ENCODE measurements around the gene PLCB2.
A peak's percentile ranks its signal among the peaks of the same experiment; 100 is the strongest.

Gene PLCB2, protein sequence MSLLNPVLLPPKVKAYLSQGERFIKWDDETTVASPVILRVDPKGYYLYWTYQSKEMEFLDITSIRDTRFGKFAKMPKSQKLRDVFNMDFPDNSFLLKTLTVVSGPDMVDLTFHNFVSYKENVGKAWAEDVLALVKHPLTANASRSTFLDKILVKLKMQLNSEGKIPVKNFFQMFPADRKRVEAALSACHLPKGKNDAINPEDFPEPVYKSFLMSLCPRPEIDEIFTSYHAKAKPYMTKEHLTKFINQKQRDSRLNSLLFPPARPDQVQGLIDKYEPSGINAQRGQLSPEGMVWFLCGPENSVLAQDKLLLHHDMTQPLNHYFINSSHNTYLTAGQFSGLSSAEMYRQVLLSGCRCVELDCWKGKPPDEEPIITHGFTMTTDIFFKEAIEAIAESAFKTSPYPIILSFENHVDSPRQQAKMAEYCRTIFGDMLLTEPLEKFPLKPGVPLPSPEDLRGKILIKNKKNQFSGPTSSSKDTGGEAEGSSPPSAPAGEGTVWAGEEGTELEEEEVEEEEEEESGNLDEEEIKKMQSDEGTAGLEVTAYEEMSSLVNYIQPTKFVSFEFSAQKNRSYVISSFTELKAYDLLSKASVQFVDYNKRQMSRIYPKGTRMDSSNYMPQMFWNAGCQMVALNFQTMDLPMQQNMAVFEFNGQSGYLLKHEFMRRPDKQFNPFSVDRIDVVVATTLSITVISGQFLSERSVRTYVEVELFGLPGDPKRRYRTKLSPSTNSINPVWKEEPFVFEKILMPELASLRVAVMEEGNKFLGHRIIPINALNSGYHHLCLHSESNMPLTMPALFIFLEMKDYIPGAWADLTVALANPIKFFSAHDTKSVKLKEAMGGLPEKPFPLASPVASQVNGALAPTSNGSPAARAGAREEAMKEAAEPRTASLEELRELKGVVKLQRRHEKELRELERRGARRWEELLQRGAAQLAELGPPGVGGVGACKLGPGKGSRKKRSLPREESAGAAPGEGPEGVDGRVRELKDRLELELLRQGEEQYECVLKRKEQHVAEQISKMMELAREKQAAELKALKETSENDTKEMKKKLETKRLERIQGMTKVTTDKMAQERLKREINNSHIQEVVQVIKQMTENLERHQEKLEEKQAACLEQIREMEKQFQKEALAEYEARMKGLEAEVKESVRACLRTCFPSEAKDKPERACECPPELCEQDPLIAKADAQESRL

DNA sequence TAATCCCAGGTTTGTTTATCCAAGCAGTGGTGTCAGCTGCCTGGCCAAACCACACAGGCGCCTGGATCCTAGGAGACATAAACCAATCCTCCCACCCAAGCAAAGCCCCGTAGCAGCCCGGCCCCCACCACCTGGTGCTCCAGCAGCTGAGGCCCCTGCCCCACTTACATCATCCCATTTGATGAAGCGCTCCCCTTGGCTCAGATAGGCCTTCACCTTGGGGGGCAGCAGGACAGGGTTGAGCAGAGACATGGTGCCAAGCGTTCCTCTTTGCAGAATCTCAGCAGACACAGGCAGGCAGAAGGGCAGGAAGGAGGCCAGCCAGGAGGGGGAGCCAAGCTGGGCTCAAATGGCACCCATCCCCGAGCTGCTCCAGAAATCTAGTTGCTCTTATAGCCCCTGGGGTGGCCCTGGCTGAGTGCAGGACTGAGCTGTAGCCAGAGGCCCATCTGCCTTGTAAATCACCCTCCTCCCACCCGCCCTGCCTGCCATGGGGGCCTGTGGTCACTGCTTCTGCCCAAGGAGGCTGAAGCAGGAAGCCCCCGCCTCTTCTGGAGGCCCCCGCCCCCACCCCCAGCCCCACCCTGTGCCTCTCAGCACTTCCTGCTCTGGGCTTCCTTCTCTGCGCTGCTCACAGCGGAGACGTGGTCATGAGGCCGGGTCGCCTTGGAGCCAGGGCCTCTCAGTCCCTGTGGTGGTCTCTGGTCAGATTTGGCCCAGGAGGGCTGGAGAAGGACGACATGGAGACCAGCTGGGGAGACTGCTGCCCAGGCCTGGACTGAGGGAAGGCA lies at the start of gene PLCB2:
Gene PLCB2, minus strand, starts transcription at position 515 of the 791 bp plus-strand sequence. Its CDS starts 263 bp downstream, at position 252.
- peak; percentile 65 for DNase-seq

DNA sequence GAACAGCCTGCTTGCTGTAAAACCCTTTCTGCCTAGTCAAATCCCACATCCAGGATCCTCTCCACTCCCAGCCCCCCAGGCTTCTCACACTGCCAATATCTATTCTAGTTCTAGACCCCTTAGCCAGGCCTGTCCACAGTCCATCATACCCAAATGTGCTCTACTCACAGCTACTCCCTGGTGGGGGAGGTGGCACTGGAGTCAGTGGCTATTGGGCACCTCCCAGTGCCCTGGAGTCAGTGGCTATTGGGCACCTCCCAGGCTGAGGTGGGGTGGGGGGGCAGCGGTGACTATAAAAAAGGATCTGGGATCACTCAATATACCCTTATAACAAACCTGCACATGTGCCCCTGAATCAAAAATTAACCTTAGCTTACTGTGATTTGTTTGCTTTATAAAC lies 49.5 kb upstream of the PLCB2 start:
- no peak for DNase-seq

DNA sequence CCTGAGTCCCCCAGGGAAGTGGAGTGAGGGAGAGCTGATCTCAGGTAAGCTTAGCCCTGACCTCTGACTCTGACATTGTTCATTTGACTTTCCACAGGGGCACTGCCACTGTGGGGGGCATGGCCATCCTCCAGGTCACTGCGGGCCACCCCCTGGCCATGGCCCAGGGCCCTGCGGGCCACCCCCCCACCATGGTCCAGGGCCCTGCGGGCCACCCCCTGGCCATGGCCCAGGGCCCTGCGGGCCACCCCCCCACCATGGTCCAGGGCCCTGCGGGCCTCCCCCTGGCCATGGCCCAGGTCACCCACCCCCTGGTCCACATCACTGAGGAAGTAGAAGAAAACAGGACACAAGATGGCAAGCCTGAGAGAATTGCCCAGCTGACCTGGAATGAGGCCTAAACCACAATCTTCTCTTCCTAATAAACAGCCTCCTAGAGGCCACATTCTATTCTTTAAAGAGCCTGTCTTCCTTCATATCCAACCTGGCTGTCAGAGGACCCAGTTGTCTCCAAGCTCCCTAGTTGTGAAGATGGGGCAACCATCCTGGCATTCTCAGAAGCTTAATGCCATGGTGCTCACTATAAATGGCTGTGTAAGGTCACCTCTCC lies 48.3 kb upstream of the PLCB2 start:
- no peak for DNase-seq

DNA sequence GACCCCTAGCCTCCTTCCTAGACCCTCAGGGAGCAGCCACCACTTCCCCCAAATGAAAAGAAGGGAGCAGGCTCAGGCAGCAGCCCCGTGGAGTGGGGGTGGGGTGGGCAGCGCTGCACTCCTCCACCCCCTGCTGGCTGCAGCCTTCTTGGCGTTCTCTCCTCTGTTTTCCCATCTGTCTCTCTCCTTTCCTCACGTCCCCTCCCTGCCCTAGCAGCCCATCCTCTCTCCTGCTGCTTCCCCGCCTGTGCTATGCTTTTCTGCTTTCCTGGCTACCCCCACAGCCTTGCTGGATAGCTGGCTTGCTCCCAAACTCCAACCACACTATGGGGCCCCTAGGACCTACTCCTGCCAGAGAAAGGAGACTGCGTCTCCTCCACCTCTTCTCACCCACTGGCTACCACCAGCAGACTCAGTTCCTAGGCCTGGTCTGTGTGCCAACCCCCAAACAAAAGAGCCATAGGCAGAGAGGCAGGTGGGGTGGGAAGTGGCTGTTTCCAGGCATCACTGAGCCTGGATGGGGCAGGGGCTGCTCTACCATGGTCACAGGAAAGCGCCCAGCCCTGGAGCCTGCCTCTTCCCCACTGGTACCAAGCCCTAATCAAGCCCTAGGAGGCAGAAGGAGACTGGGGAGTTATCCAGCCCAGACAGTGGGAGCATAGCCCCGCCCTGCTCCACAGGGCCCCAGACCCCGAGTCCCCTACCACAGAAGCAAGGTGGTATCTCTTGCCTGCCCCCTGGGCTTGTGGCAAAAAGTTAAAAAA lies 46.9 kb upstream of the PLCB2 start:
- no peak for DNase-seq

DNA sequence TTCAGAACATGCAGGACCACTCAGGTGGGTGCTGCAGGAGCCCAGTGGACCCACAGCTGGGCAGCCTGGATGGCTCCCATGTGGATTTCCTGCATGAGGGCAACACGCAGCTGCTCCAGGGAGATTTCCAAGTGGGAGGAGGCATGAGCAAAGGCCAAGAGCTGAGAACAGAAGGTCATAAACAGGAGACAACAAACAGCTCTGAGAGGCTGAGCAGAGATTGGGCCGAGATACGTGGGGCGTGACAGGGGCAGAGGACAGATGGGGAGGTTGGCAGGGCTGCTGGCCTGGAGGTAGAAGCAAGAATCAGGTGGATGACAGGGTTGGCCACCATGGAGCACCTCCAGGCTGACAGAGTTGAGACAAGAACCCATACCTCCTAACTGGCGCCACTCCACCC lies 46.0 kb upstream of the PLCB2 start:
- no peak for DNase-seq

DNA sequence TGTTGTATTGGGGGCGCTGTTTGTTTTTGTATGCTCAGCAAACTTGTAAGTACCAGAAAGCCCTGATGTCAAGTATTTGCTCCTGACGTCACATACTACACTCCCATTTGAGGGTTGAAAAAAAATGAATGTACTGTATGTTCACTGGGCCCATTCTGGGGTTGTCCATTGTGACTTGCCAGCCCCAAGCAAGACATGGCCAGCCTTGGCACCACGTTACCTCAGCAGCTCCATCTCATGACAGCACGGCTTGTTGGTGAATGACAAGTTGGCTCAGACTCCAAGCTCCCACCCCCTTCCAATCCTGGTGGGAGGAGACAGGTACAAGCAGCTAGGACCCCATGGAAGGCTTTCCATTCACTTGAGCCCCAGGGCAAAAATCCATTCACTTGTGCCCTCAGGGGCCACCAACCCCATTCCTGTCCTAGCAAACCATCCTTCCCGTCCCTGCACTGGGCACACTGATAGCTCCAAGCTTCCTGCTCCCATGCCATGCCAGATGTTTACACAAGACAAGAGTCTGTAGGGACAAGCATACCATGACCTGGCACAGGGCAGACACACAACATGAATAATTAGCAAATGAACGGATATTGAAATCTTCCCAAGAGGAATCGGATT lies 44.7 kb upstream of the PLCB2 start:
- DNase-seq: no peak

DNA sequence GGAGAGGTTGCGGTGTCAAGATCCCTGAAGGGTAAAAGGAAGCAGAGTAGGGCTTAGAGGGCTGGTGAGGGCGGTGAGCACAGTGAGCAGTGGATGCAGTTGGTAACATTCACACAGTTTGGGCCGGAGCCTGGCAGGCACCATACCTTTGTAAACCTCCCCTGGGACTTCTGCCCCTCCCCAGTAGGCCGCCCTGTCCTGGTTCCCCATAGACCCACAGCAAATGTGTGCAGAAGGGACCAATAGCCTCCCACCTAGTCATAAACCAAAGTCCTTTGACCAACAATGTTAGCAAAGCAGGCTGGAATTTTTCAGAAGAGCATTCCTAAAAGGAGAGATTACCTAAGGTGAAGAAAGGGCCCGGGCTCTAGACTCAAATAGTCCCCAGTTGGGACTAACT lies 41.4 kb upstream of the PLCB2 start:
- DNase-seq: no peak

DNA sequence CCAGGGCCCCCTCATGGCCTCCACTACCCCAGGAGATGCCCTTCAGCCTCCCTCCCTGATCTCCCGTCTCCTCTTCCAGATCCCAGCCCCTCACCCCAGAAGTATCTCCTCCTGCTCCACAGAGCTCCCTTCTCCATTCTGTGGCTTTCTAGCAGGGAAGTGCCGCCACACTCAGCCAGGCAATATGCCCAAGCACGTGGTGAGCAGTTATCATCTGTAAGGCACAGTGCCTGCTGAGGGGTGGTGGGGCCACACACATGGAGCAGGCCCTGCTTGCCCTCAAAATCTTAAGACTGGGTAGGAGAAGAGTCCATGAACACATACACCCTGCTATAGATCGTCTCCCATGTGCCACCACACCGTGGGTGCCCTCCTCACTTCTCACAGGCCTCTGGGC lies 40.7 kb upstream of the PLCB2 start:
- DNase-seq: no peak

DNA sequence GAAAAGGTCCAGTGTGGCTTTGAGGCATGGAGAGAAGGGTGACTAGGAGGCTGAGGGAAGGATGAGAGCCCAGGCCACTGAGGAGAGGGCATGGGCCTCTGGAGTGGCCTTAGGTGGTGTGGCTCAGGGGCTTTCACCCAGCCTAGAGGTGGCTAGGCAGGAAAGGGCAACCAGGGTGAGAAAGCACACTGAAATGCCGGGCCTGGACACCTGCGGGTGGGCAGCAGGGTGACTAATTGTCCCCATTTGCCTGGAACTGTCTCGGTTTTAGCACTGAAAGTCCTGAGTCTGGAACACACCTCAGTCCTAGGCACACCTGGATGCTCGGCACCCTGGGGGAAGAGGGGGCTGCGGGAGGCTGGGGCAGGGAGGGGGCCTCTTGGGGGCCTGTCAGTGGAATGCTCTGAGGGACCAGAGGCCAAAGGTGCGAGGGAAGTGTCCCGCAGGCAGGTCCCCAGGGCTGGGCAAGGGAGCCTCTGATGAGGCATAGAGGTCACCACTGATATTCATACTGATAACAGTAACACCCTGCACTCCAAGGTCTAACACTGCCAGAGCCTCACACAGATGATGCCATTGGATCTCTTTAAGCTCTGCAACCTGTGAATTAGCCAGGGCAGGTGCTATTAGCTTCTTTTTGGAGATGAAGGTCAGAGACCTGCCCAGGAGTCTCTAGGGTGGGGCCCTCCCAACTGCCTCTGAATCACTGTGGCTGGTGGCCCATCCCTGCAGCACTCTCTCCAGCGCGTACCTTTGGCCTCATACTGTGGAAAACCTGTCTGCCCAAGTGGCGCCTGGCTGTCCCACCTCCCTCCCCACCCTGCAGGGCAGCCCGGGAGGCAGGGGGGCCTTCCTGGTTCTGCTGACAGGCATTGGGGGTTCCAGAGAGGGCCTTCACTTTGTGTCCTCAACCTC lies 40.1 kb upstream of the PLCB2 start:
- DNase-seq: no peak

DNA sequence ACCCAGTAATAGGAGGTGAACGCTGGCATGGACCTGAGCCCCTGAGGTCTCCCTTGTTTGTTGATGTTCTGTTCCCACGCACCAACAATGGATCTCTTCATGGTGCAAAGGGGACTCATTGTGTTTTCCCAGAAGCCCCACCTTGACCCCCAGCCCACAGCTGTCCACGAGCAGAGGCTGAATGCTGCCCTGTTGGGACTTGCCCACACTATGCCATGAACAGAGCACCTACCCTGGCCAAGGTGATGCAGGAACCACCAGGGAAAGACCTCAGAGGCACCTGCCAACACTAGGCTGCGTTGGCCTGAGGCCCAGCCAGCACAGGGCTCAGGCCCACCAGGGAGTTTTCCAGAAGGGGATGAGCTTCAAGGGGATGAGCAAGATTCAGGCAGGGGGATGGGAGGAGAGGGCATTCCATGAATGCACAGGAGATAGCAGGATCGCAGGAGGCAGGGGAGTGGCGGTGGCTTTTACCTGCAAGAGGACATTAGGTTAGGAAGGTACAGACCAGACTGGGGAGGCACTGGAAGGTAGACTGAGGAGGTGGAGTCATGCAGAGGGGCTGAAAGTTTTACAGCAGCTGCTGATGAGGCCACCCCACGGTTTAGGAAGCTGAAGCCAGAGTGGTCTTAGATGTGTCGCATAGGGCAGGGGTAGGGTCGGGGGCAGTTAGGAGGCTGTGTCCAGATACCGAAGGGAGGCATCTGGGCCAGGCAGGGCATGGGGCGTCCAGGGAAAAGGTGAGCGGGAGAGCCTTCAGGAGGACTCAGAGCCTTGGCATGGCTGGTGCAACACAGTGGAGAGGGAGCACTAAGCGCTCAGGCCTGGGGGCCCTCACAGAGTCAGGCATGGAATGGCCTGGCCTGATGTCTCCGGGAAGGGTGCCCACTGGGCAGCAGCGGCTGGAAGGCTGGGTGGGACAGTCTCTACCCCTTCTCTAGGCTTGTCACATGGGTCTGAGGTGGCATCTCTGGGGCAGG lies 39.1 kb upstream of the PLCB2 start:
- no peak for DNase-seq

DNA sequence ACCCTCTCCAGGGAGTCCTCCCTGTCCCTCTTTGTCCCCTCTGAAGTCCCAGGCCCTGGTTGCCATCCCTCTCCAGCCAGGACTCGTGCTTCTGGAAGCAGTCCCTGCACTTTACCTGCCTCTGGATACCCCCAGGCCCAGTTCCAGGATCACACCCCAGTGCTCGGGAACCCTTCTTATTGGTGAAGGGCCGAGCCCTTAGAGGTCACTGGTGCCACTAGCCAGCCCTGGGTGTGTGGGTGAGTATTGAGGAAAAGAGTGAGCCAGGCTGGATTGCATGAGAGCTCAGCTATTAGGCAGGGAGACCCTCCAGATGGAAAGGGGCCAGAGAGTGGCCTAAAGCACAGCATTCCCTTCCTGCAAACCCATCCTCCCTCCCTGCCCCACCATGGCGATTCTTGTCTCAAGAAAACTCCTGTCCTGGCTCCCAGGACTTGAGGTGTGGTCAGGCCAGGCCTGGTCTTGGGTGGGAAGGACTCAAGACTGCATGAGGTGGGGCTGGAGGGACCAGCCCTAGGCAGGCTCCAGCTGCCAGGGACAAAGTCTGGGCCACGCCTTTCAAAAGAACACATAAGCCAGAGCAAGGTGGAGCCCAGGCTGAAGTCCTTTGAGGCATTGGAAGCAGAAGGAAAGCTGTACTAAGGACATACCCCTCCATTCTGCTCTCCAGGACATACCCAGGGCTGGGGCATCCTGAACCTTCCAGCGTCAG lies 38.3 kb upstream of the PLCB2 start:
- no peak for DNase-seq

DNA sequence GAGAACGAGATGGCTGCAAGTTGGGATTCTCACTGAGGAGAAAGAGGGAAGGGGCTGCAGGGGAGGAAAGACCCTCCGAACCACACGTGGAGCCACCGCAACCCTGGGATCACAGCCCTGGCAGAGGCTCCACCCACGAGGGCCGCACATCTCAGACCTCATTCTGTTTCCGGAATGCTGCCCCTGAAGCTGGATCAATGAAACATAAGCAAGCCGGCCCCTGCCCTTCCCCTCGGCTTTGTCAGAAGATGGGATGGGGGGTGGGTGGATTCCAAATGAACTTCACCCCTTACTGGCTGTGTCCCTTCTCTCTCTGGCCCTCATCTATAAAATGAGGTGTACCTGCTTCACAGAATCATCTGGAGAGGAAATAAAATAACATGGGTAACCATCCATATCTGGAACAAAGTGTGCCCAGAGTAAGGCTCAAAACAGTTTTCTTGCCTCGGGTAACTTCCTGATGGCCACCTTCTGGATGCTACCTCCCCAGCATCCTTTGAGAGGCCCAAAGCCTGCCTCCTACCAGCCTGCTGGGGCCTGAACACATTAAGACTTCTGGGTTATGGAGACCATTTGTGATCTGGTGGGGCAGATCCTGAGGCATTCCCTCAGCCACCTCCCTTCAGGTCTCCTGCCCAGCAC lies 37.6 kb upstream of the PLCB2 start:
- DNase-seq: no peak

DNA sequence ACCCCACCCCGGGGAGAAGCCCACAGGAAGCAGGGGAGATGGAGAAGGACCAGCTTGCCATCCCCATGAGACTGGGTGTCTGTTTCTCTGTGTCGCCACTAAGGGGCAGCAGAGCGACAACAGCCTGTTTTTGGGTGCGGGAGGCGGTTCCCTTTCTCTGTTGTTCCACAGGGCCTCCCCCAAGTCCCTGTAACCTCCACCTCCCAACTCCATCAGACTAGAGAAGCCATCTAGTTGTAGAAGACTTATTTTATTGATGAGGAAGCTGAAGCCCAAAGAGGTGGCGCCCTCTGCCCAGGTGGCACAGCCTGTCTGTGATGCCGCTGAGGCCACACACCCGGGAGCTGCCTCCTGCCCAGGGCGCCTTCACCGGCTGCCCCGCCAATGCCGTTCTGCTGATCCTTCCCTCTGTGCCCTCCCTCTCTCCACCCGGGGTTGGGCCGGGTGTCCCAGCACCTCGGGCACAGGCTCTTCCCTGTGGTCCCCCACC lies 36.9 kb upstream of the PLCB2 start:
- DNase-seq: peak; percentile 17

DNA sequence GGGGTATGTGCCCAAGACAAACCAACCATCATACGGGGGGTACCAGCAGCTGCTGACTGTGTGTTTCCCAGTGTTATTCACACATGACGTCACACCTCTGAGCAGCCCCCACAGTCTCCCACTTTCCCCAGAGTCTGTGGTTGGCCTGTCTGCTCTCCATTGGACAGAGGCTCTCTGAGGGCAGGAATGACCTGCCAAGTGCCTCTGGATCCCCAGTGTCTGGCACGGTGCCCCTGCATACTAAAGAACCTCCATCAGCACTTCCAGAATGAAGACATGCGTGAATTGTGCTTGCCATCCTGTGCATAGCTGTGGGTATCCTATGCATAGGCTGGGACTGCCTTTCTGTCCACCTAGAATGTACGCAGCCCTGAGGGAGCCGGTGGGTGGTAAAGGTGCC lies 36.5 kb upstream of the PLCB2 start:
- DNase-seq: no peak

DNA sequence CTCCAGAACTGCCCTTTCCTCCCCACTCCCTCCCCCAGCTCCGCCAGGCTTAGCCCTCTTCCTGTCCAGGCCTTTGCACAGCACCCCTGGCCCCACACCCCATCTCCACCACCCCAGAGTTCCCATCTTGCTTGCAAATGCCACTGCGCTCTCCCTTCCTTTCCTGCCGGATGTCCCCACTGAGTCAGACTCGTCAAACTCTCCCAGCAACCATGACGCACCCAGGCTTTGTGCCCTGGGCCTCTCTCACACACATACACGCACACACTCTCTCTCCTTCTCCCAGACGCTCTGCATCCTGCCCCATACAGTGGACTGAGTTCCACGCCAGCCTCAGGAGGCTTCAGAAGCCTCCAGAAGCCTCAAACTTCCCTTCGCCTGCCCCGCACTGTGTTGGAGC lies 35.8 kb upstream of the PLCB2 start:
- DNase-seq: no peak

DNA sequence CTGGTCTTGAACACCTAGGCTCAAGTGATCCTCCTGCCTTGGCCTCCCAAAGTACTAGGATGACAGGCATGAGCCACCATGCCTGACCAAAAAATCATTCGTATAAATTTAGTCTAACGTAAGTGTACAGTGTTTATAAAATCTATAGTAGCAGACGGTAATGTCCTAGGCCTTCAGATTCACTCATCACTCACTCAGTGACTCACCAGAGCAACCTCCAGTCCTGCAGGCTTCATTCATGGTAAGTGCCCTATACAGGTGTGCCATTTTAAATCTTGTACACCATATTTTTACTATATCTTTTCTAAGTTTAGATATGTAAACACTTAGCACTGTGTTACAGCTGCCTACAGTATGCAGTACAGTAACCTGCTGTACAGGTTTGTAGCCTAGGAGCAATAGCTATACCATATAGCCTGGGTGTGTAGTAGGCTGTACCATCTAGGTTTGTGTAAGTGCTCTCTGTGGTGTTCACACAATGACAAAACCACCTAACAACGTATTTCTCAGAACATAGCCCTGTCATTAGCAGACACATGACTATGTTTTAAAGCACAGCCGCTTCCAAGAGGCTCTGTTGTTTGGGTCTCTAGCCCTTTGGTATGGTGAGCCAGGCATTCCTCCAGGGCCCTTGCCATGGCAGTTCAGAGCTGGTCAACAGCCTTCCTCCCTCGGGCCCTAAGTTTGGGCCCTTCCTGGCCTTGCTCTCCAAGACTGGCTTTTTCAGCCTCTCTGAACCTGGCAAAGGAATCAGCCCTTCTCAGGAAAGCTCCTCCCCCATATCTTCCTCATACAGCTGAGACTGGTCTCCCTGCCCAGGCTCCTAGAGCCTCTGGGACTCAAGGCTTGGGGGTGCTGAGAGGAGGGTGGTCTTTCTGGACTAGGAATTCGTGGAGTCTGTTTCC lies 34.9 kb upstream of the PLCB2 start:
- no peak for DNase-seq
